Measurements from ENCODE around the gene MYLK. TPM values are rescaled to one million over a fixed set of nuclear protein-coding genes. Genes with fewer than 3 reads are reported as not detected.
"Not testable (repeated sequence)": the region's sequence is repeated elsewhere in the genome, so short reads cannot be mapped to it uniquely, and the experiment has no call there.

MYLK gene
- total RNA-seq, 1 donor from 2014 or later = 0.26 TPM

DNA sequence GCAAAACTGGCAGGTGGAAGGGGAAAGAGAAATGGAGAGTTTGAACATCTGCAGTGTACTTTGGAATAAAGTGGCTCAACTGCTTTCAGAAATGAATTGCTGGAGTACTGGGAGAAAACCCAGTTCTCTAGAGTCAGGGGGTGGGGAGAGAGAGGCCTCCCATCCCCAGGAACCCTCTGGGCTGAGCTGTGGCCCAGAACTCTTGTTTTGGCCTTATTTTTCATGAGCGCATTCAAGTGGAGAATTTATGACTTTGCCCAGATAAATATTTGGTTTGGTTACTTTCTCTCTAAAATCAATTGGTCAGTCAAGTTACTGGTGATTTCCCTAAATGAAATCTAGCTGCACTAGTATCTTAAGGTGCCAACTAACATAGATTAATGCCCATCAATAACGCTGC is 270.6 kb downstream of the MYLK start:
- H3K27me3 Mint-ChIP-seq = no peaks in the 10 kb centered on the region
- no peaks in the 10 kb centered on the region for H3K4me1 Mint-ChIP-seq
- H3K27ac Mint-ChIP-seq = no peak overlapping the region
- no peaks in the 10 kb centered on the region for H3K9me3 Mint-ChIP-seq
- H3K36me3 Mint-ChIP-seq (ENCODE audit: low read depth) = no peaks in the 10 kb centered on the region
- H3K4me3 Mint-ChIP-seq = no peak overlapping the region
- DNase-seq = no peak
- intact Hi-C loops (cut with micrococcal nuclease) = no loop called here

DNA sequence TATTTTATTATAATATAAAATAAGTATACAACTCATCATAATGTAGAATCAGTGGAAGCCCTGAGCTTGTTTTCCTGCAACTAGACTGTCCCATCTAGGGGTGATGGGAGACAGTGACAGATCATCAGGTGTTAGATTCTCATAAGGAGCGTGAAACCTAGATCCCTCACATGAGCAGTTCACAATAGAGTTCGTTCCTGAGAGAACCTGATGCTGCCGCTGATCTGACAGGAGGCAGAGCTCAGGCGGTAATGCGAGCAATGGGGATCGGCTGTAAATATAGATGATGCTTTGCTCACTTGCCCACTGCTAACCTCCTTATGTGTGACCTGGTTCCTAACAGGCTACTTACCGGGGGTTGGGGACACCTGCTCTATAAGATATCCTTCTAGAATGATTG is 272.5 kb downstream of the MYLK start:
- H3K27ac Mint-ChIP-seq; intact Hi-C loops (cut with micrococcal nuclease); DNase-seq; H3K27me3 Mint-ChIP-seq; H3K4me1 Mint-ChIP-seq; H3K4me3 Mint-ChIP-seq; H3K36me3 Mint-ChIP-seq (ENCODE audit: low read depth); H3K9me3 Mint-ChIP-seq: not testable (repeated sequence)

DNA sequence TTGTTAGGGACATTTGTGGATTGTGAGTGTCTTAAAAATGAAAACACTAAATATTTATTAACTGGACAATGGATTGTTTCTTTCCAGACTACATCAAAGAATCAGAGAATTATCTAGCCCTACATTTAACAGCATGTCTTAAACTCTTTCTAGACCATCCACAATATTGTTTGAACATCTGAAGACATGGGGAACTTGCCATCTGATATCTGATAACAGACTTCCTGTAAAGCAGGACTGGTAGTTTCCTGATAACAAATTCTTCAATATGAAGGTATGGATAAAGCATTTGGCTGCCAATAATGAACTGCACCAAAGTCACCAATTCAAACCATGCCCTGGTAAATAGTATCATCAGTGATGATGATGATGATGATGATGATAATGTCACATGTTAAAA is 273.1 kb downstream of the MYLK start:
- Mint-ChIP-seq H3K9me3 (no peaks in the 10 kb centered on the region), H3K27me3 (no peaks in the 10 kb centered on the region), H3K36me3 (ENCODE audit: low read depth) (no peaks in the 10 kb centered on the region), H3K4me3 (no peak overlapping the region), H3K4me1 (peaks cover 2% of the 10 kb centered on the region), H3K27ac (no peak overlapping the region)
- DNase-seq = no peak
- intact Hi-C loops (cut with micrococcal nuclease) = no loop called here

GRCh38 chr3:123610331-123610730 is 273.8 kb downstream of the MYLK start:
- intact Hi-C loops (cut with micrococcal nuclease) = no loop called here
- Mint-ChIP-seq H3K4me1 (peaks cover 4% of the 10 kb centered on the region), H3K36me3 (ENCODE audit: low read depth) (no peaks in the 10 kb centered on the region)

DNA sequence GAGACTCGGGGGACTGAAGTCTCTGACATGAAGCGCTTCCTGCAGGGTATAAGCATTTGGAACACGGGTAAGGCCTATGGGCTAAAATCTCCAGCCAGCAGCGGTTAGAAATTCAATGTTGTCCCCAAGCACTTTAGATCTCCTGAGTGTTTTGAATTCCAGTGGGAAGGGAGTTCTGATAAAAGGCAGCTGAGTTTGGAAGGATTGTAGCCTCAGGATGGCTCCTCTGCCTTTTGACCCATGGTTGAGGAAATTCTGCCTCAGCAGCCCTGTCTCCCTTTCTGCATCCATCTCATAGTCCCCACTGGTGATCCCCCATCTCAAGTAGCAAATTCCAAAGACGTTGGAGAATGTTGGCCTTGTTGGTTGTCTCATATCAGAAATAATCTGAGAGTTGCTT is 275.1 kb downstream of the MYLK start:
- H3K4me3 Mint-ChIP-seq = no peak overlapping the region
- DNase-seq = no peak
- intact Hi-C loops (cut with micrococcal nuclease) = no loop called here
- peaks cover 8% of the 10 kb centered on the region for H3K4me1 Mint-ChIP-seq
- H3K36me3 Mint-ChIP-seq (ENCODE audit: low read depth) = no peaks in the 10 kb centered on the region
- H3K9me3 Mint-ChIP-seq = no peaks in the 10 kb centered on the region
- no peak overlapping the region for H3K27ac Mint-ChIP-seq
- no peaks in the 10 kb centered on the region for H3K27me3 Mint-ChIP-seq

More at GRCh38 chr3:123610331-123610730, 273.8 kb downstream of the MYLK start:
- Mint-ChIP-seq H3K4me3 (no peak overlapping the region), H3K27ac (no peak overlapping the region), H3K9me3 (no peaks in the 10 kb centered on the region), H3K27me3 (no peaks in the 10 kb centered on the region)
- no peak for DNase-seq

GRCh38 chr3:123608263-123608937 is 275.7 kb downstream of the MYLK start:
- no peaks in the 10 kb centered on the region for H3K9me3 Mint-ChIP-seq
- intact Hi-C loops (cut with micrococcal nuclease) = no loop called here
- H3K4me1 Mint-ChIP-seq = peaks cover 8% of the 10 kb centered on the region
- no peak overlapping the region for H3K27ac Mint-ChIP-seq
- H3K36me3 Mint-ChIP-seq (ENCODE audit: low read depth) = no peaks in the 10 kb centered on the region
- no peak for DNase-seq
- no peaks in the 10 kb centered on the region for H3K27me3 Mint-ChIP-seq
- no peak overlapping the region for H3K4me3 Mint-ChIP-seq

DNA sequence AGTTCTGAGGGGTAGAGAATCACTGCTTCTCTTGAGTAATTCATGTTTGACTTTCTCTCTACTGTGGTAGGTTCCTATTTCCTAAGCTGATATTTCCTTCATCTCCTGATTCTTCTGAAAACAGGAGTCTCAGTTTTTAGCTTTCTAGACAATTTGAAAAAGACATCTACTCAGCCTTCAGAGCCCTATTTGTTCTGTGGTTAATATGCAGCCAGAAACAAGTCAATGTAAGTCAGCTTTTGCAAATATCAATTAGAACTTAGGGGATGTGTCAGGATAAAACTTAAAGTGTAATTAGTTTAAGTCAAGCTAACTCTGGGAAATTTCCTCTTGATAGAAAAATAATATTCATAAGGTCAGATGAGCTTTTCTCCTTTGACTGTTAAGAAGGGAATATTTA is 277.6 kb downstream of the MYLK start:
- Mint-ChIP-seq H3K27me3 (no peaks in the 10 kb centered on the region), H3K4me1 (peaks cover 8% of the 10 kb centered on the region), H3K36me3 (ENCODE audit: low read depth) (no peaks in the 10 kb centered on the region), H3K27ac (no peak overlapping the region), H3K9me3 (no peaks in the 10 kb centered on the region), H3K4me3 (no peak overlapping the region)
- intact Hi-C loops (cut with micrococcal nuclease) = no loop called here
- no peak for DNase-seq

DNA sequence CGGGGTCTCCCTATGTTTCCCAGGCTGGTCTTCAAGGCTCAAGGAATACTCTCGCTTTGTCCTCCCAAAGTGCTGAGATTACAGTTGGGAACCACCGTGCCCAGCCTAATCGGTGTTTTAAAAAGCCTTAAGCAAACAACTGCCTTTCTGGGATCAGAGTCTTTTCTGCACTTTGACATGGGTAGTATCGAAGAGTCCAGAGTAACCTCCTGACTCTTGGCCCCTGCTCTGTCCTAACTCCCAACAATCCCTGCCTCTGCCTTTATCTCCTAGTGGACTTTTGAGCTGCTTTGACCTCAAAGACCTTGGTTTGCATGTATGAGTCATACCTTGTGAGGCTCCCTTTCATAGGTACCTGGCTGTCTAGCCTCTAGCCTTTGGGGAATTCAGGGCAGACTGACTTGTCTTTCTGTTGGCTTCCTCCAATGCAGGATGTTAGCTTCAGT is 278.3 kb downstream of the MYLK start:
- Mint-ChIP-seq H3K4me1 (peaks cover 8% of the 10 kb centered on the region), H3K27me3 (no peaks in the 10 kb centered on the region), H3K9me3 (no peaks in the 10 kb centered on the region), H3K36me3 (ENCODE audit: low read depth) (no peaks in the 10 kb centered on the region), H3K4me3 (no peak overlapping the region), H3K27ac (no peak overlapping the region)
- intact Hi-C loops (cut with micrococcal nuclease) = no loop called here
- DNase-seq = no peak

DNA sequence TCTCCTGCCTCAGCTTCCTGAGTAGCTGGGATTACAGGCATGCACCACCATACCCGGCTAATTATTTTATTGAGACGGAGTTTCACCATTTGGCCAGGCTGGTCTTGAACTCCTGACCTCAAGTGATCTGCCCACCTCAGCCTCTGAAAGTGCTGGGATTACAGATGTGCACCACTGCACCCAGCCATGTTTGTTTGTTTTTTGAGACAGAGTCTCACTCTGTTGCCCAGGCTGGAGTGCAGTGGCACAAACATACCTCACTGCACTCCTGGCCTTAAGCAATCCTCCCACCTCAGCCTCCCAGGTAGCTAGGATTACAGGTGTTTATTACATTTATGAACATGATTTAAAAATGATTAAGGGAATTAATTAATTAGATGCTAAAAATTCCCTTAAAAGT is 281.0 kb downstream of the MYLK start:
- H3K9me3 Mint-ChIP-seq; H3K36me3 Mint-ChIP-seq (ENCODE audit: low read depth); H3K4me1 Mint-ChIP-seq; H3K27me3 Mint-ChIP-seq; H3K27ac Mint-ChIP-seq; intact Hi-C loops (cut with micrococcal nuclease); H3K4me3 Mint-ChIP-seq; DNase-seq: not testable (repeated sequence)

- Mint-ChIP-seq H3K27me3 (no peaks in the 10 kb centered on the region), H3K4me1 (peaks cover 8% of the 10 kb centered on the region), H3K4me3 (no peak overlapping the region), H3K27ac (no peak overlapping the region), H3K36me3 (ENCODE audit: low read depth) (peaks cover 5% of the 10 kb centered on the region), H3K9me3 (no peaks in the 10 kb centered on the region)
- no peak for DNase-seq
- intact Hi-C loops (cut with micrococcal nuclease) = no loop called here
Observed at GRCh38 chr3:123602325-123602724, 281.8 kb downstream of the MYLK start.

DNA sequence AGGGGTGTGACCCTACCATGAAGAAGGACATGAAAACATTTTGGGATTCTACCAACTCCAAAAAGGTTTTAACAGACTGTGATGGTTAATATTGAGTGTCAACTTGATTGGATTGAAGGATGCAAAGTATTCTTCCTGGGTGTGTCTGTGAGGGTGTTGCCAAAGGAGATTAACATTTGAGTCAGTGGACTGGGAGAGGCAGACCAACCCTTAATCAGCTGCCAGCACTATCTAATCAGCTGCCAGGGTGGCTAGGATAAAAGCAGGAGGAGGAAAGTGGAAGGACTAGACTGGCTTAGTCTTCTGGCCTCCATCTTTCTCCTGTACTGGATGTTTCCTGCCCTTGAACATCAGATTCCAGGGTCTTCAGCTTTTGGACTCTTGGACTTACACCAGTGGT is 283.3 kb downstream of the MYLK start:
- H3K4me1 Mint-ChIP-seq; H3K27ac Mint-ChIP-seq; H3K36me3 Mint-ChIP-seq (ENCODE audit: low read depth); H3K4me3 Mint-ChIP-seq; DNase-seq; intact Hi-C loops (cut with micrococcal nuclease); H3K27me3 Mint-ChIP-seq; H3K9me3 Mint-ChIP-seq: not testable (repeated sequence)

- intact Hi-C loops (cut with micrococcal nuclease) = no loop called here
- no peak for DNase-seq
- no peak overlapping the region for H3K4me3 Mint-ChIP-seq
- no peaks in the 10 kb centered on the region for H3K9me3 Mint-ChIP-seq
- H3K4me1 Mint-ChIP-seq = no peaks in the 10 kb centered on the region
- H3K27me3 Mint-ChIP-seq = no peaks in the 10 kb centered on the region
- H3K27ac Mint-ChIP-seq = no peak overlapping the region
- H3K36me3 Mint-ChIP-seq (ENCODE audit: low read depth) = peaks cover 8% of the 10 kb centered on the region
Observed at GRCh38 chr3:123597561-123597960, 286.6 kb downstream of the MYLK start.

GRCh38 chr3:123595396-123596180 is 288.5 kb downstream of the MYLK start:
- DNase-seq = no peak
- Mint-ChIP-seq H3K4me3 (no peak overlapping the region), H3K36me3 (ENCODE audit: low read depth) (peaks cover 23% of the 10 kb centered on the region), H3K9me3 (no peaks in the 10 kb centered on the region), H3K27ac (no peak overlapping the region), H3K27me3 (no peaks in the 10 kb centered on the region), H3K4me1 (no peaks in the 10 kb centered on the region)
- intact Hi-C loops (cut with micrococcal nuclease) = no loop called here

- H3K27me3 Mint-ChIP-seq = no peaks in the 10 kb centered on the region
- H3K9me3 Mint-ChIP-seq = peaks cover 11% of the 10 kb centered on the region
- intact Hi-C loops (cut with micrococcal nuclease) = no loop called here
- no peak for DNase-seq
- H3K4me3 Mint-ChIP-seq = no peak overlapping the region
- no peaks in the 10 kb centered on the region for H3K4me1 Mint-ChIP-seq
- no peak overlapping the region for H3K27ac Mint-ChIP-seq
- H3K36me3 Mint-ChIP-seq (ENCODE audit: low read depth) = peaks cover 37% of the 10 kb centered on the region
Observed at GRCh38 chr3:123593381-123593780, 290.8 kb downstream of the MYLK start.

Data from activated CD4-positive, alpha-beta T cell treated with anti-CD3 and anti-CD28 coated beads, Interleukin-2, amount 10 ng/mL, durations not matched to agents 24 days and 14 days (primary cell).